HG03342 (cell line): ENCODE results near the gene MAP2K6.

ENCODE experiments used
- ATAC-seq: cut with Tn5 transposase; IDR thresholded peaks from one replicate; pipeline ENCODE4 v1.9.1; 2021; ENCODE audit warnings: mild to moderate bottlenecking, moderate library complexity; ENCODE audit not compliant: unreplicated experiment

MAP2K6 gene

GRCh38 chr17:69414408-69415274, at the start of gene MAP2K6:
Gene MAP2K6, plus strand, starts transcription at chr17:69414697. Its CDS starts 288 bp downstream, at chr17:69414985.
- peak; percentile 97 for ATAC-seq

DNA sequence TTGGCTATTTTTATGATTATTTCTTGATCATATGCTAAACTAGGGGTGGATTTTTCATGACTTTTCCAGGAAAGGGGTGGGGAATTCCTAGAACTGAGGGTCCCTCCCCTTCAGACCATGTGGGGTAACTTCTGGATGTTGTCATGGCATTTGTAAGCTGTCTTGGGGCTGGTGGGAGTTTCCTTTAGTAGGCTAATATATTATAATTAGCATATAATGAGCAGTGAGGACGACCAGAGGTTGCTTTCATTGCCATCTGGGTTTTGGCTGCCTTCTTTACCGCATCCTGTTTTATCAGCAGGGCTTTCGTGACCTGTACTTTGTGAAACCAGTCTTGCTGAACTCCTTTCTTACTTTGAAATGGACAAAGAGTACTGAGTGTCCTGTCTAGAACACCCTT, 47.2 kb upstream of the MAP2K6 start:
- peak; percentile 85 for ATAC-seq

DNA sequence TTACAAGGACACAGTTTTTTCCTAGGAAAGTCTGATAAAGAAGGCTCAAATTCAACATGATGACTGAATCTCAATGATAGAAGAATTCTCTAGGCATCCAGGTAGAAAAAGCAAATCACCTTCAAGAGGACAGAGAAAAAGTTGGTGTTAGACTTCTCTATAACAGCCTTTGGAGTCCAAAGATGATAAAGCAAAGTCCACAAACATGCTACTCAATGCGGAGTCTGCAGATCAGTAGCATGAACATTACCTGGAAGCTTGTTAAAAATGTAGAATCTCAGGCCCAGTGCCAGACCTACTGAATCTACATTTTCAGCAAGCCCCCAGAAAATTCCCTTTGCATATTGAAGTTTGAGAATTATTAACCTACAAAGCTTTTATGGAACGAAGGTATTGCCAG, 41.4 kb upstream of the MAP2K6 start:
- no peak for ATAC-seq

- no peak for ATAC-seq
These were observed 39.3 kb upstream of the MAP2K6 start for GRCh38 chr17:69375229-69375628.

- no peak for ATAC-seq
These were observed 25.6 kb upstream of the MAP2K6 start for GRCh38 chr17:69388822-69389442.

DNA sequence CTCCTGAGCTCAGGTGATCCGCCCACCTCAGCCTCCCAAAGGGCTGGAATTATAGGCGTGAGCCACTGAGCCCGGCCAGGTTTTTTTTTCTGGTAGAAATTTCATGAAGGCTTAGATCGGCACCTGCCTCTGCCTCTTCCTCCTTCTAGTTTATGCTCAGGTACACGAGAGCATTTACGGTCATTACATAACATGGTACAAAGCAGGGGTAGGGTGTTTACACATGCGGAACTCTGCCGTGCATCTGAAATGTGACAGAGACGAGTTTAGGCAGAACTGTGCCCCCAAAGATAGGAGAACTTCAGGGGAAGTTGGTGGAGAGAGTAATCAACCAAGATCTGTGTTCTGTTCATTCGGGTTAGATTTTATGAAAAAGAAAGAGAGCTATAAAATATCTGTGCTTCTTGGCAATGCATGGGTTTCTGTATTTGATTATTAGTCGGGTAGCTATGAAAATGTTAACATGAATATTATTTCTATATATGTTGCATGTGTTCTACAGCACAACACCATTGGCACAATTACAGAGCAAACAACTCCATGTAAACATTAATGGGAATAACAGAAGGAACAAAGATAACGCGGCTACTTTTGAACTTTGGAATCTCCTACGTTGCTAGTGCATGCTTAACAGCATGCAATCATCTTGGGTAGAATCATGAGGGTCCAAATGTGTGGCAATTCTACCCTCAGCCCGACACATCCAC, 23.5 kb upstream of the MAP2K6 start:
- no peak for ATAC-seq

GRCh38 chr17:69401251-69401650, 13.2 kb upstream of the MAP2K6 start:
- ATAC-seq: no peak

DNA sequence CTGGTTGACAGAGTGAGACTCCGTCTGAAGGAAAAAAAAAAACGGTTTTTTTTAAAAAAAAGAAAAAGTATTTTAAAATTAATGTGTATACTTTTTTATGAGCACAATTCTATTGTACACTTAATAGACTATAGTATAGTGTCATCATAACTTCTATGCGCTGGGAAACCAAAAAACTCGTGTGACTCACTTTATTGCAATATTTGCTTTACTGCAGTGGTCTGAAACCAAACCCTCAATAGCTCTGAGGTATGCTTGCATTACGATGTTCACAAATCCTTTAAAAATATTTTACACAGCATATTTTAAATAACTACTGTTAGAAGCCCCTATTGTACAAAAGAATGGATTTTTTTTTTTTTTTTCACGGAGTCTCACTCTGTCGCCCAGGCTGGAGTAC, 12.4 kb upstream of the MAP2K6 start:
- no peak for ATAC-seq

GRCh38 chr17:69404399-69404798, 10.1 kb upstream of the MAP2K6 start:
- ATAC-seq: no peak

DNA sequence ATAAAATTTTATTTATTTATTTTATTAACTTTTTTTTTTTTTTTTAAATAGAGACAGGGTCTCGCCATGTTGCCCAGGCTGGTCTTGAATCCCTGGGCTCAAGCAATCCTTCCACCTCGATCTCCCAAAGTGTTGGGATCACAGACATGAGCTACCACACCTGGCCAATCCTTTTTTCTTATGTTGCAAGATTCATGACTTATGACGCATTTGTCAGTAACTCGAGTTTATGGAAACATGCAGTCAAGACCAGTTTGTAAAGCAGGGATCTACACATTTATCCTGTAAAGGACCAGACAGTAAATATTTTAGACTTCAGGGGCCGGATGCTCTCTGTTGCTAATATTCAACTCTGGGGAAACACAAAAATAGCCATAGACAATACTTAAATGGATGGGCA, 9.4 kb upstream of the MAP2K6 start:
- no peak for ATAC-seq

DNA sequence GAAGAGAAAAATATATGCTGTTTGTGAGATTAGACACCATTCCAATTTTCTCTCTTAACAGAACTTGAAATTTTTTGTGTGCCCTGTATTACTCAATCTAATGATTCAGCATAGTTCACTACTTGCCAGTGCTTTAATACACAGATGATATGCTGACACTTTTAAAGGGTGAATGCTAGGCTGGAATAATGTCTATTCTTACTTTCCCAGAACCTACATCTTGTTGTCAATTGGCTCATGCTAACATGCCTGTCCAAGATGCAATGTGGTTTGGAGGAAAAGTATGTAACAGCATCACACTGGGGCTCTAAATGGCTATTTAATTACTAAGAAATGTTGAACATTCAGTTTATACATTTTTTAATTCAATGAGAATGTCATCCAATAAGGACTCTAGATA, 7.6 kb upstream of the MAP2K6 start:
- no peak for ATAC-seq

DNA sequence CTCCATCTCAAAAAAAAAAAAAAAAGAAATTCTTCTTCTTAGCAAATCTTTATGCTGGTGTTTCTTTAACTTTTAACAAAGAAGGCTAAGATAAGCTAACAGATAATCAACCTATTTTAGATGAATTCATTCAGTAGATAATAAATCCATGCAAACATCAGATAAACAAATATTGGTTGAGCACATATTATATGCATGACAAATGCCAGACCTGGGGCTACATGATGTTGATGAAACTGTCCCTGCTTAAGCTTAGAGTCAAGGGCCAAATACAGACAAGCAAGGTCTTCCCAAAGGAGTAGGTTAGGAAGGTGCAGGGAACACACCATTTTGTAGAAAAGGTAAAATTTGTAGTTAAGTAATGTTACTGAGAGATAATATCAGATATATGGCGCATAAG, 6.7 kb upstream of the MAP2K6 start:
- no peak for ATAC-seq

GRCh38 chr17:69410671-69411070, 3.8 kb upstream of the MAP2K6 start:
- ATAC-seq: no peak

DNA sequence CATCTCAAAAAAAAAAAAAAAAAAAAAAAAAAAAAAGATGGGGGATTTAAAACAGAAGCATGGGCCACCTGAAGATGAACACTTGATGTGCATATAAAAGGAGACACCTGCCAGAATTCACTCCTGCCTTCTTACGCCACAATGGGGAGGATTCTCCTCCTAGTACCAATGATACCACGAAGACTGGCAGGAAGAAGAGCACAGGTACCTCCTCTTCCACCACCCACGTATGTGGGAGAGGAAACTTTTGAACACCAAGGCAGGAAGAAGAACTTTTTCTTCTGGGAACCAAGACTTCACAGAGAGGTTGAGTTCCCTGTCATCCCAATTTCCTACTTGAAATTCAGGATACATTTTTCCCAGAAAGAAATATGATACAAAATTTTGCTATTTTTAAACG, 2.7 kb upstream of the MAP2K6 start:
- no peak for ATAC-seq

- ATAC-seq: no peak
These were observed 2.2 kb upstream of the MAP2K6 start for GRCh38 chr17:69412251-69412671.

DNA sequence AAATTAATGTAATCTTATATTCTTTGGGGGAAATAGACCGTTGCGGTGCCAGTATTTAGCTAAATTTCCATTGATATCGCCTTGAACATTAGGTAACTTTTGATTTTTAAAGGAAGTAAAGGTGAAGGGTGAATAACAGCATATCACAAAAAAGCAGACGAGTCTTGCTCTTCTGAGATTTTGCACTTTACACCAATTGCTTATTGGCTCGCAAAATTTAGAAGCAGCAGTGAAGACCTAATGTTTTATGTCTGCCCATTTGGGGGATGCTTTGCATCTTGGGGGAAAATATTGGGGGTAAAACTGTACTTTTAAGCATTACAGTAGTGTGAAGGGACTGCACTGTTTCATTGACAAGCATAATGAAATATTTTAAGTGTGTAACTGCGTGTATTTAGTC, 934 bp downstream of the MAP2K6 start:
- no peak for ATAC-seq

GRCh38 chr17:69417545-69418483, 3.3 kb downstream of the MAP2K6 start:
- no peak for ATAC-seq

DNA sequence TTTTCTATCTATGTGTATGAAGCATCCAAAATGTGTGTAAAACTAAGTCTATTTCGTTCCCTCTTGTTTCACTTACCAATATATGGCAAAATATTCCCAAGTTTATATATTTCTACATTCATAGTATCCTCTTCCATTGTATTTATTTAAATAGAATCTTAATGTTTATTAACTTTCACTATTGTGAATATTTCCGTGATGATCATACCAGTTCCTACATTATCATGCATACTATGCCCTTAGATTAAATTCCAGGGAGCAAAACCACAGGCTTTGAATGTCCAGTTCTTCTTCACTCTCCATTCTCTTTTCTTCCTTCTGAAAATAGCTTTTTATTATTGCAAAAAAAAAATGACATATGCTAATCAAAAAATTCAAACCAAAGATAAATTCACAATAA, 4.0 kb downstream of the MAP2K6 start:
- no peak for ATAC-seq

DNA sequence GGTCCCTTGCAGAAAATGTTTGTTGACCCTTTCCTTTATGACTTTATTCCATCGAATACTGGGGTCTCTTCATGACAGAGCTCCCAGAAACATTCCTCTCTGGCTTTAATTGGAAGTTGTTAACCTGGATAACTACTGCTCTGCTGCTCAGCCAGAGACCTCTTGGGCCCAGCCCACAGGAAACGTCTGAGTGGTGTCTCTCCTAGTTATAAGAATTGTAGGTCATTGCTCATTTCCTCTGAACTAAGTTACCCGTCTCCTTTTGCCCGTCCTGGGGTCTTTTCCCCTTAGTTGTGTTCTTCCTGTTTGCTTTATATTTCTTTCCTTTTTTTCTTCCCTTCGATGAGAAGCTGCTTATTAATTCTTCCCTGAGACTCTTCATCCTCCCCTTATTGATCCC, 9.0 kb downstream of the MAP2K6 start:
- no peak for ATAC-seq

- ATAC-seq: no peak
These were observed 10.0 kb downstream of the MAP2K6 start for GRCh38 chr17:69424287-69425041.
